Muscle of back (tissue), 11 donors: ENCODE results near the gene TESK2. TPM values are rescaled to one million over a fixed set of nuclear protein-coding genes. Genes with fewer than 3 reads are reported as not detected.

Source experiments
- DNase-seq, 3 donors: peaks; one replicate each; pipeline versions ENCODE4 v3.0.0 to v3.0.0-alpha.2; 2013
- polyA plus RNA-seq, 10 donors: library from polyadenylated mRNA; unstranded; fragments of 120-200 nt; gene quantifications; one replicate each; pipeline ENCODE4 v1.2.1, GENCODE V29; 2013; ENCODE audit not compliant: insufficient read length in 10 of 10

TESK2 gene
- polyA plus RNA-seq, 10 donors, result 1.5 to 2.7 (median 1.9) TPM

- DNase-seq, result peak; percentile 88 to 97 (median 89)
These were observed 151.0 kb downstream of the TESK2 start, which contains the start of the genes MUTYH and TOE1 for GRCh38 chr1:45339789-45340558. Gene MUTYH, minus strand, starts transcription at chr1:45340440. Its CDS starts 5,935 bp downstream, at chr1:45334505. Gene TOE1, plus strand, starts transcription at chr1:45340170. Its CDS starts 83 bp downstream, at chr1:45340253.

GRCh38 chr1:45337630-45338325, 153.2 kb downstream of the TESK2 start:
- no peak for DNase-seq

- DNase-seq, result no peak
These were observed 155.1 kb downstream of the TESK2 start for GRCh38 chr1:45335855-45336324.

GRCh38 chr1:45334308-45335245, 156.4 kb downstream of the TESK2 start:
- peak in 2 of 3 donors; percentile 16 to 43 for DNase-seq

GRCh38 chr1:45332346-45332720, 158.6 kb downstream of the TESK2 start:
- no peak for DNase-seq

- DNase-seq, result no peak
These were observed 159.3 kb downstream of the TESK2 start for GRCh38 chr1:45331436-45332345.

GRCh38 chr1:45329445-45329844, 161.5 kb downstream of the TESK2 start:
- no peak for DNase-seq

- DNase-seq, result no peak
These were observed 162.3 kb downstream of the TESK2 start for GRCh38 chr1:45328680-45329079.

- no peak for DNase-seq
These were observed 163.1 kb downstream of the TESK2 start for GRCh38 chr1:45327644-45328515.

GRCh38 chr1:45326627-45327623, 164.0 kb downstream of the TESK2 start, which contains the start of gene HPDL:
Gene HPDL, plus strand, starts transcription at chr1:45326895. Its CDS starts 254 bp downstream, at chr1:45327149.
- DNase-seq, result peak; percentile 46 to 90 (median 81)

GRCh38 chr1:45325851-45326506, 165.0 kb downstream of the TESK2 start:
- DNase-seq, result peak in 2 of 3 donors; percentile 7 to 27

GRCh38 chr1:45322486-45323040, 168.4 kb downstream of the TESK2 start:
- no peak for DNase-seq

GRCh38 chr1:45321444-45321843, 169.5 kb downstream of the TESK2 start:
- no peak for DNase-seq

GRCh38 chr1:45319761-45320160, 171.2 kb downstream of the TESK2 start:
- DNase-seq, result no peak

GRCh38 chr1:45317166-45317565, 173.8 kb downstream of the TESK2 start:
- no peak for DNase-seq

GRCh38 chr1:45314266-45314665, 176.7 kb downstream of the TESK2 start:
- no peak for DNase-seq

- no peak for DNase-seq
These were observed 184.1 kb downstream of the TESK2 start for GRCh38 chr1:45306905-45307304.
